Measurements from ENCODE around the gene XYLB.

- TF ChIP-seq POLR2A (IDR thresholded peaks at IDR 0.05) (no peak), CTCF (IDR thresholded peaks at IDR 0.05) (no peak), POLR2AphosphoS5 (IDR thresholded peaks at IDR 0.05) (no peak), EP300 (IDR thresholded peaks at IDR 0.05) (no peak)
Observed at GRCh38 chr3:38369186-38369585, 22.6 kb downstream of the XYLB start.

Measured in upper lobe of left lung (tissue), 4 donors.